IPS-18c (cell line): ENCODE results near the gene RNASEH2C.
"Not testable (repeated sequence)": the region's sequence is repeated elsewhere in the genome, so short reads cannot be mapped to it uniquely, and the experiment has no call there.

ENCODE experiments used
- H3K4me3 ChIP-seq: 2 replicates; pipeline ENCODE4 v1.7.0; 2013; ENCODE audit warnings: low read depth, mild to moderate bottlenecking, low read length, moderate library complexity; ENCODE audit not compliant: insufficient read depth
- H3K9me3 ChIP-seq: one replicate; pipeline ENCODE4 v1.6.1; 2013; ENCODE audit warnings: mild to moderate bottlenecking, low read length, moderate library complexity; ENCODE audit not compliant: control insufficient read depth, insufficient read depth

The RNASEH2C gene

GRCh38 chr11:65722261-65722660, 1.7 kb upstream of the RNASEH2C start:
- no peaks in the 10 kb centered on the region for H3K9me3 ChIP-seq
- no peak overlapping the region for H3K4me3 ChIP-seq

GRCh38 chr11:65719871-65720210, 757 bp downstream of the RNASEH2C start:
- Histone ChIP-seq H3K4me3 (peak overlapping the region; percentile 88), H3K9me3 (no peaks in the 10 kb centered on the region)

GRCh38 chr11:65718964-65719492, 1.6 kb downstream of the RNASEH2C start:
- Histone ChIP-seq H3K9me3 (no peaks in the 10 kb centered on the region), H3K4me3 (no peak overlapping the region)

- H3K4me3 ChIP-seq = no peak overlapping the region
These were observed 2.1 kb downstream of the RNASEH2C start for GRCh38 chr11:65718531-65718930.

GRCh38 chr11:65717906-65718305, 2.7 kb downstream of the RNASEH2C start:
- no peak overlapping the region for H3K4me3 ChIP-seq
- H3K9me3 ChIP-seq = no peaks in the 10 kb centered on the region

More at GRCh38 chr11:65718531-65718930, 2.1 kb downstream of the RNASEH2C start:
- H3K9me3 ChIP-seq = no peaks in the 10 kb centered on the region

GRCh38 chr11:65716774-65717405, 3.7 kb downstream of the RNASEH2C start:
- Histone ChIP-seq H3K9me3 (no peaks in the 10 kb centered on the region), H3K4me3 (no peak overlapping the region)

- Histone ChIP-seq H3K4me3 (no peak overlapping the region), H3K9me3 (no peaks in the 10 kb centered on the region)
These were observed 4.3 kb downstream of the RNASEH2C start for GRCh38 chr11:65716302-65716701.

- Histone ChIP-seq H3K4me3 (no peak overlapping the region), H3K9me3 (no peaks in the 10 kb centered on the region)
These were observed 6.2 kb downstream of the RNASEH2C start for GRCh38 chr11:65714433-65714832.

GRCh38 chr11:65713212-65713969, 7.2 kb downstream of the RNASEH2C start:
- no peak overlapping the region for H3K4me3 ChIP-seq
- no peaks in the 10 kb centered on the region for H3K9me3 ChIP-seq

- Histone ChIP-seq H3K9me3 (no peaks in the 10 kb centered on the region), H3K4me3 (peak overlapping the region; percentile 57)
These were observed 7.9 kb downstream of the RNASEH2C start for GRCh38 chr11:65712633-65713076.

GRCh38 chr11:65711785-65712632, 8.6 kb downstream of the RNASEH2C start, which contains the start of gene KAT5:
Gene KAT5, plus strand, starts transcription at chr11:65712252. Its CDS starts 16 bp downstream, at chr11:65712268.
- Histone ChIP-seq H3K4me3 (peak within 1 kb of the TSS; percentile 57), H3K9me3 (no peaks in the 10 kb centered on the region)

GRCh38 chr11:65710421-65710820, 10.2 kb downstream of the RNASEH2C start:
- Histone ChIP-seq H3K4me3 (no peak overlapping the region), H3K9me3 (no peaks in the 10 kb centered on the region)

- Histone ChIP-seq H3K9me3 (no peaks in the 10 kb centered on the region), H3K4me3 (no peak overlapping the region)
These were observed 10.9 kb downstream of the RNASEH2C start for GRCh38 chr11:65709661-65710060.

GRCh38 chr11:65708451-65708850, 12.1 kb downstream of the RNASEH2C start:
- H3K9me3 ChIP-seq = no peaks in the 10 kb centered on the region
- no peak overlapping the region for H3K4me3 ChIP-seq

GRCh38 chr11:65707002-65707401, 13.6 kb downstream of the RNASEH2C start:
- H3K9me3 ChIP-seq, H3K4me3 ChIP-seq: not testable (repeated sequence)

GRCh38 chr11:65706303-65706763, 14.3 kb downstream of the RNASEH2C start:
- H3K4me3 ChIP-seq = peak overlapping the region; percentile 11; the same call in 1 of the 2 replicates
- not testable (repeated sequence) for H3K9me3 ChIP-seq

GRCh38 chr11:65703846-65704245, 16.8 kb downstream of the RNASEH2C start:
- no peaks in the 10 kb centered on the region for H3K9me3 ChIP-seq
- H3K4me3 ChIP-seq = no peak overlapping the region
